Stimulated activated CD4-positive, alpha-beta T cell treated with anti-CD3 and anti-CD28 coated beads, TNF-alpha, amount 100 ng/mL, for 24 hours (primary cell): ENCODE data around the gene CITED2.

ENCODE experiments used
- DNase-seq, 3 experiments: peaks; one replicate each; pipeline ENCODE4 v3.0.0-alpha.2; 2020; ENCODE audit warnings: low read depth in 3 of 3

CITED2 gene

GRCh38 chr6:139386404-139386803, 12.0 kb upstream of the CITED2 start:
- DNase-seq = no peak

GRCh38 chr6:139381216-139381865, 6.9 kb upstream of the CITED2 start:
- no peak for DNase-seq

DNA sequence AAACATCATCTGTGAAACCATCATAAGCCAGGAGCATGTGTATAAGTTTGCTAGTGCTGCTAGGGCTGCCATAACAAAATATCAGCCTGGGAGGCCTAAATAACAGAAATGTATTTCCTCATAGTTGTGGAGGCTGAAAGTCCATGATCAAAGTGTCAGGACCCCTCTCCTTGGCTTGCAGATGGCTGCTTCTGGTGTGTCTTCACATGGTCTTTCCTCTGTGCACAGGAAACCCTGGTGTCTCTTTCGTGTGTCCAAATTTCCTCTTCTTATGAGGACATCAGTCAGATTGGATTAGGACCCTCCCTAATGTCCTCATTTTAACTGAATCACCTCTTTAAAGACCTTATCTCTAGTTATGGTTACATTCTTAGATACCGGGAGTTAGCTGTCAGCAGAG, 6.2 kb upstream of the CITED2 start:
- no peak for DNase-seq

DNA sequence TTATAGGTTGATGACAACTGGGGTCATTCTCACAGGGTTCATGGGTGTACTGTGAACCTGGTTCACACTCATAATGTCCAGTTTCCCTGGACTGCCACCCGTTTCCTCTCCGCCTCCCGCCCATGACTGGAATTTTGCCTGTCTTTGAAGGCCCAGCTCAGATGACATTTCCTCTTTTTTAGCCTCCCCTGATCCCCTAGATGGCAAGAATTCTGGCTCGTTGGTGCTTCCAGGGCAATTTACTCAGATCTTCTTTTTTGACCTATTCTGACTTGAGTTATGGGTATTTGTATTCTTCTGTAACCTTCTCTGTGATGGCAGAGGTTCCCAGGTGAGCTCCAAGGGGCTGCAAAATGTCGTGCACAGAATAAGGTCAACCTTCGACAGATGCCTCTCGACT, 5.7 kb upstream of the CITED2 start:
- no peak for DNase-seq

DNA sequence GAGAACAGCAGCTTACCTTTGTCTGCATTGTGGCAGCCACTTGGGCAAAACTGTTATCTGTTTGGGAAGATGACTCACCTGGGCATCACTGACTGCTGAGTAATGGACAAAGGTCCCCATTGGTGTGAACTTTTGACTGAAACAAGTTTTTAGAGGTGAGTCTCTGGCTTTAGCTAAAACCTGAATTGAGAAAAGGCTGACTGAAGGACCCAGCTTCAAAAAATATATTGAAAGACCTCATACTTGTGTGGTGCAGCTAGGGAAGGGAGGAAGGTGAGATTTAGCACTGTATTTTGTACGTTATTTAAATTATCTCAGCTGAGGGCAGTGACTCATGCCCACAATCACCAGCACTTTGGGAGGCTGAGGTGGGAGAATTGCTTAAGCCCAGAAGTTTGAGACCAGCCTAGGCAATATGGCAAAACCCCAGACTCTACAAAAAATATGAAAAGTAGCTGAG, 4.5 kb upstream of the CITED2 start:
- DNase-seq = no peak

- DNase-seq = no peak
These were observed 3.8 kb upstream of the CITED2 start for GRCh38 chr6:139378226-139378625.

DNA sequence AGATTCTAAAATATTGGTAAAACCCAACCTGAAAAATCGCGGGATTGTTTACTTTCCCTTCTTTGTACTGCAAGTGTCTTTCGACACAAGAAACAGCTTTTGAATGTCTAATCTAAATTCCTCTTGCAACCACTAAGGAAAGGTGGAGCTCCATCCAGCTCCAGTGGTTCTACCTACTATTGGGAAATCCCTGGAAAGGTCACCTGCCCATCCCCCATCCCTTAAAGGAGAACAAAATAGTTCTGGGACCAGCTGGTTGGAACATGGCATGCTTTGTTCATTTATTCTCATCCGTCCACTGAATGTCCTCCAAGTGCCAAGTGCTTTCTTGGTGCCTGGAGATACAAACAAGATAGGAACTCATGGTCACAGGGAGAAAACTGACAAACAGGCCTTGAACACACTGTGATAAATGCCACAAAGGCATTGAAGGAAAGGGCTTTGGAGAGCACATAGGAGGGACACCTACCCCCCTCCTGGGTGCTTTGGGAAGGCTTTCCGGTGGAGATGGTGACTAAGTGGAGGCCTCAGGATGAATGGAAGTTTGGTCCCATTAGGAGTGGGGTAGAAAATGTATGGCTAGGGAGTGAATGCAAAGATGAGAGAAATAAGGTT, 2.3 kb upstream of the CITED2 start:
- DNase-seq = no peak

DNA sequence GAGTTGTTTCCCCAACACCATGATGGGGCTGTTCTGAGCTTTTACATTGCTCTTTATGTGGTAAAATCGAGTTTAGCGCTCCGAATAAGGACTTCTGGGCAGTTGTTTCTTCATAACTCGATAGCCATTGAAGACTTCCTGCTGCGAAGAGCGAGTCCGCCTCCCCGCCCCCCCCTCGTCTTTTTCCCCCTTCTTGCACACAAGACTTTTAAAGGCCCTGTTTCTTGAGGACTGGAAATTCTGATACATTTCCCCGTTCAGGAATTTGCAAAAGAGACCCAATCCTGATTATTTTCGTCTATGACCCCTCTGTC, 1.5 kb upstream of the CITED2 start:
- DNase-seq = peak in 1 of 3 experiments; percentile 14

DNA sequence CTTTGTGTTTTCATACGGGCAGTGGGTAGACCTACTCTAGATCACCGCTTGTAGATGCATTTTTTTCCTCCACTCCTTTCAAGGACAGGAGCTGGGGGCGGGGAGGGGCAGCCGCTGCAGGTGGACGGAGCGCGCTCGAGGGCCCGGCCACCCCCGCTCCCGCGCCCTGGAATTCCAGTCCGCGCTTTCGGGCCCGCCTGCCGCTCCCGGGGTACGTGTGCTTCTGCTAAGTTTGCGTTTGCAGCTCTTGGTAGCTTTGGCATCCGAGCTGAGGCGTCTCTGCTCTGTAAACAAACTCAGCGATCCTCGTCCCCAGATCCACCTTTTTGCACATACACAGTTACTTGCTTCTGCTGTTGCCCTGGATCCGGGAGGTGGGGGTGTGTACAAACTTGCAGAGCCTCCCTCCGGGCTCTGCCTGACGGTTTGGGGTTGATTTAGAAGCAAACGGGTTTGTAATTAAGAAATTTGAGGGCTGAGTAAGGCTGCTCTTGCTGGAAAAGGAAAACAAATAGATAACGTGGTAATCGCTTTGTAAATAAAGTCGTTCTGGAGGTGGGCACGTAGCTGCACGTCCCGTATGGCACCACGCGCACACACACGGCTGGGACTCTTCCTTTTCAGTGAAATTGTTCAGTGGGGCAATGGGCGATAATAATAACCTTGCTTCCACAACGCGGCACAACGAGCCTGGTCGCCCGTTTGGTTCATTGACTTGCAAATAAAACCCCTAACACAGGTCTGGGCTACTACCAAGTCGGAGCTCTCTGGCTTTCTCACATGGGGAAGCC, 973 bp upstream of the CITED2 start:
- DNase-seq = peak; percentile 64 to 83 (median 72)

GRCh38 chr6:139373928-139374356, 506 bp downstream of the CITED2 start:
- DNase-seq = no peak

DNA sequence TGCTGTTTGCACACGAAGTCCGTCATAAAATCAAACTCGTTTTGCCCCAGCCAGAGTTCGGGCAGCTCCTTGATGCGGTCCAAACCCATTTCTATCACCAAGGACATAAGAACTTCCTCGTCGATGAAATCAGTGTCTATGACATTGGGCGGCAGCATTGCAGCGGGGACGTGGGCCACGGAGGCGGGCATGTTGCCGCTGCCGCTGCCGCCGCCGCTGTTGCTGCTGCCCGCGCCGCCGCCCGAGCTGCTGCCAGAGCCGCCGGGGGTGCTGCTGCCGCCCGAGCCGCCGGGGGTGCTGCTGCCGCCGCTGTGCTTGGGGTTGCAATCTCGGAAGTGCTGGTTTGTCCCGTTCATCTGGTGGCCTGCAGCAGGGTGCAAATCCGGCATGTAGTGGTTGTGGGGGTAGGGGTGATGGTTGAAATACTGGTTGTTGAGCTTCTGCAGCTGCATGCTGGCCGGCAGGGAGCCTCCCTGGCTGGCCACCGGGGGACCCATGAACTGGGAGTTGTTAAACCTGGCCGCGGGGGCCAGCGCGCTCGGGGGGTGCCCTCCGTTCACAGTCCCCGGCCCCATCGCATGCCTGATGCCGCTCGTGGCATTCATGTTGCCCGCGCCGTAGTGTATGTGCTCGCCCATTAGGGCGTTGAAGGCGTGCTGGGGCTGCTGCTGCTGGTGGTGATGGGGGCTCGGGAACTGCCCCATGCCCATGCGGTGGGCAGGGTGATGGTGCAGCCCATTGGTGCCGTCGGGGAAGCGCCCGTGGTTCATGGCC, 1.1 kb downstream of the CITED2 start:
- DNase-seq = peak; percentile 40 to 68 (median 45)

- DNase-seq = no peak
These were observed 1.9 kb downstream of the CITED2 start for GRCh38 chr6:139372326-139373153.

DNA sequence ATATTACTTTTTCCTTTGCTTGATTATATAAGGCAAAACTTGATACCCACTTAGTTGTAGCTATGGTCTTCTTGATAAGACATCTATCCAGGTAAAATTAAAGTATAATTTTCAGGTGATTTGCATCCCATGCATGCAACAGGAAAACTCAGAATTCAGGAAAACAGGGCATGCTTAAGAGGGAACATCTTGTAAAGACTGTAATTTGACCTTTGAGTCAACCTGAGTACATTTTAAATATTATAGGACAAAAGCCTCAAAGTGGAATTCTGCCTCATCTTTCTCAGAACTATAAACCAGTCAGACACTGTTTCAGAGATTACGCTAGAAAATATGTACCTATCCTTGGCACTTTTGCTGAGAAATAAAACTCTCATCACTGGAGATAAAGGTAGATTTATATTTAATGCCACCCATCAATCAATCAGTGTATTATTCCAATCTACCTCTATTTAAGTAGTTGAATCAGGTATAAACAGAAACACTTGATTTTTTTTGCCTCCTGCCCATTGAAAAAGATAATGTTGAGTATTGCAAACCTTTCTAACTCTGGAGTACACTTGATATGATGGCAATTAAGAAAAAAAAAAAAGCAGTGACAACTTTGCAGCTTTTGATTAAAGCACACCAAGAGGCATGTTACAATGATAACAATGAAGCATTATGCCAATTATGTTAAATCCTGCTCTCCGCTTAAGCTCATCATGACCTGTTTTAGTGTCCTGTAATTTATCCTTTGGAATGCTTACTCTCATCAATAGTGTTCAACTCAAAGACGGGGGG, 2.8 kb downstream of the CITED2 start:
- no peak for DNase-seq

DNA sequence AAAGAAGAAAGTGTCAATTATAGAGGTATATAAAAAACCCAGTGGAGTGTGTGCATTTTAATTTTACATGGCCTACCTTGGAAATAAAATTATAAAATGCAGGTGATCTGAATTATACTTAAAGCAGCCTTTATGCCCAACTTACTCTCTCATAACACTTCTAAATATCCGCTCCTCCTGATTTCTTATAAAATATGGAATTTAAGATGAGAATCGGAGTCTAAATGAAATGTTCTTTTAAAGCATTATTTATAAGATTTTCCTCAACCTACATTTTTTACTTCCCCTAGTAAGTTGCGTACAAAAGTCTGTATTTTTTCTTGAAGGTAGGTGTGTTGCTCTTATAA, 3.5 kb downstream of the CITED2 start:
- DNase-seq = no peak

GRCh38 chr6:139370283-139370998, 4.0 kb downstream of the CITED2 start:
- no peak for DNase-seq

DNA sequence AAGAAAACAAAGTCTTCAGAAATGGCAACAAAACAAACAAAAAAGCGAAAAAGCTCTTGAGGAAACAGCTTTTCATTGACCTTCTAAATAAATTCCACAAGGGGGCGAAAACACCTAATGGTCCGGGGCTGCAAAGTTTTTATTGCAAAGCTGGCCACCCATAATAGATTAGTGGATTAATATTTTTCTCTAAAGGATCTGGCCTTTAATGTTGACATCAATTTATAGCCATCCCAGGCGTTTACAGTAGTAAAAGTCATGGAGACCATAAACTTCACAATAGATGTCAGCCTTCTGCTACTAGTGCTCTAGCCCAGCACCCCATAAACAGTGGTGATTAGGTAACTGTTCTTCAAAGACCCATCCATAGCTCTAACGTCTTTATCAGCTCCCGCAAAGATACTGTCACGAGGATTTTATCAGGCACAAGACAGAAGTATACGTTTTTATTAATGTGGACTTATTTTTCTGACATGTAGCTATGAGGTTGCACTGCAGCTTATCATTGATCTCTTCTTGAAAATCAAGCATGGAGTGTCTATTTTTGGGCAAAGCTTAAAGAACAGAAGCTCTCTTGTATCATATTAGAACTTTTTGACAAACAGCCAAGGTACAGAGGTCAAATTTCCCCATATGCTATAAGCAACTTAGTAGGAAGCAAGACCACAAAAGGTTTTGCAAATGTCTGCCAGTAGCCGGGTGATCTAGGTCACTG, 4.7 kb downstream of the CITED2 start:
- no peak for DNase-seq

GRCh38 chr6:139369068-139369467, 5.4 kb downstream of the CITED2 start:
- DNase-seq = no peak

GRCh38 chr6:139368661-139369060, 5.8 kb downstream of the CITED2 start:
- DNase-seq = no peak

DNA sequence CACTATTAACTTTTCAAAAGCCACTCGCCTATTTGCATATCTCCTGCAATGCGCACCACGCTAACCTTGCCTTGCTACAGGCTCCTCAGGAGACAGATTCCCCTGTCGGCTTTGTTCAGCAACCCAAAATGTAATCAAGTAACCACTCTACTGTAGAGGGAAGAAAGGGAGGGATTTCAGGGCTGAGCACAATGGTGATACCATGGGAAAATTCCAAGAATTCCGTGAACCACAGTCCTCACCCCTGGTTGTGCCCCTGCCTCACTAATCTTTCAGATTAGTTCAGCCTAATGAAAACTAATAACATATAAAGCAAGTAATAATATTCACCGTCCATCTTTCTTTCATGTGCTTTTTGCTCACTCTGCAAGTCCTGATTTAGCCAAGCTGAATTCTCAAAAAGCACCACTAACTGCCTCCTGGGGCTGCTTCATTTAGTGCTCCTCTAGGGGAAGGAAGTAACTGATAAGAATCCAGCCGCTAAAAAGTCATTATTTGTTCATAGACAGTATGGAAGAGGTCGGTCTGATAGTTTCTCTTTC, 6.6 kb downstream of the CITED2 start:
- DNase-seq = no peak
